ENCODE results near the gene CPPED1.

Gene CPPED1

GRCh38 chr16:12728469-12728868 lies 75.2 kb downstream of the CPPED1 start:
- no peak for DNase-seq (ENCODE audit: low read depth, low spot score)
- TF ChIP-seq EZH2 (IDR thresholded peaks at IDR 0.05) (no peak), POLR2AphosphoS5 (IDR thresholded peaks at IDR 0.05; ENCODE audit: borderline replicate concordance, low read depth, low read length) (no peak), FOXP2 (optimal IDR thresholded peaks at IDR 0.05; ENCODE audit: control extremely low read depth, extremely low read length, insufficient read depth) (no peak)
- Histone ChIP-seq H3K36me3 (ENCODE audit: insufficient read depth, low read length) (no peaks in the 10 kb centered on the region), H3K9me3 (ENCODE audit: low read depth, low read length) (no peaks in the 10 kb centered on the region), H3K4me3 (no peak overlapping the region), H3K27ac (no peak overlapping the region), H3K9ac (ENCODE audit: insufficient read length) (no peak overlapping the region)

GRCh38 chr16:12724226-12724625 lies 79.5 kb downstream of the CPPED1 start:
- H3K27ac ChIP-seq, result no peak overlapping the region
- TF ChIP-seq POLR2AphosphoS5 (IDR thresholded peaks at IDR 0.05; ENCODE audit: borderline replicate concordance, low read depth, low read length), result no peak
- TF ChIP-seq FOXP2 (optimal IDR thresholded peaks at IDR 0.05; ENCODE audit: control extremely low read depth, extremely low read length, insufficient read depth), result no peak
- TF ChIP-seq EZH2 (IDR thresholded peaks at IDR 0.05), result no peak
- no peak overlapping the region for H3K4me3 ChIP-seq
- no peaks in the 10 kb centered on the region for H3K9me3 ChIP-seq (ENCODE audit: low read depth, low read length)
- no peaks in the 10 kb centered on the region for H3K36me3 ChIP-seq (ENCODE audit: insufficient read depth, low read length)
- H3K9ac ChIP-seq (ENCODE audit: insufficient read length), result no peak overlapping the region
- DNase-seq (ENCODE audit: low read depth, low spot score), result no peak

GRCh38 chr16:12723681-12724080 lies 80.0 kb downstream of the CPPED1 start:
- no peak for TF ChIP-seq FOXP2 (optimal IDR thresholded peaks at IDR 0.05; ENCODE audit: control extremely low read depth, extremely low read length, insufficient read depth)
- no peak for TF ChIP-seq POLR2AphosphoS5 (IDR thresholded peaks at IDR 0.05; ENCODE audit: borderline replicate concordance, low read depth, low read length)
- no peak for TF ChIP-seq EZH2 (IDR thresholded peaks at IDR 0.05)
- DNase-seq (ENCODE audit: low read depth, low spot score), result no peak
- Histone ChIP-seq H3K4me3 (no peak overlapping the region), H3K9me3 (ENCODE audit: low read depth, low read length) (no peaks in the 10 kb centered on the region), H3K9ac (ENCODE audit: insufficient read length) (no peak overlapping the region), H3K27ac (no peak overlapping the region), H3K36me3 (ENCODE audit: insufficient read depth, low read length) (no peaks in the 10 kb centered on the region)

- TF ChIP-seq FOXP2 (optimal IDR thresholded peaks at IDR 0.05; ENCODE audit: control extremely low read depth, extremely low read length, insufficient read depth) (no peak), EZH2 (IDR thresholded peaks at IDR 0.05) (no peak), POLR2AphosphoS5 (IDR thresholded peaks at IDR 0.05; ENCODE audit: borderline replicate concordance, low read depth, low read length) (no peak)
- DNase-seq (ENCODE audit: low read depth, low spot score), result no peak
- no peaks in the 10 kb centered on the region for H3K36me3 ChIP-seq (ENCODE audit: insufficient read depth, low read length)
- no peaks in the 10 kb centered on the region for H3K9me3 ChIP-seq (ENCODE audit: low read depth, low read length)
- 0 out of 2 replicates have a peak overlapping the region, but pooled peaks have one; percentile 13 for H3K27ac ChIP-seq
- no peak overlapping the region for H3K4me3 ChIP-seq
- H3K9ac ChIP-seq (ENCODE audit: insufficient read length), result no peak overlapping the region
These were observed 81.8 kb downstream of the CPPED1 start for GRCh38 chr16:12721841-12722421.

- Histone ChIP-seq H3K9ac (ENCODE audit: insufficient read length) (no peak overlapping the region), H3K27ac (no peak overlapping the region), H3K9me3 (ENCODE audit: low read depth, low read length) (no peaks in the 10 kb centered on the region), H3K36me3 (ENCODE audit: insufficient read depth, low read length) (no peaks in the 10 kb centered on the region), H3K4me3 (no peak overlapping the region)
- DNase-seq (ENCODE audit: low read depth, low spot score), result no peak
- TF ChIP-seq FOXP2 (optimal IDR thresholded peaks at IDR 0.05; ENCODE audit: control extremely low read depth, extremely low read length, insufficient read depth), result no peak
- TF ChIP-seq EZH2 (IDR thresholded peaks at IDR 0.05), result no peak
- no peak for TF ChIP-seq POLR2AphosphoS5 (IDR thresholded peaks at IDR 0.05; ENCODE audit: borderline replicate concordance, low read depth, low read length)
These were observed 83.7 kb downstream of the CPPED1 start for GRCh38 chr16:12719972-12720371.

- no peak for TF ChIP-seq POLR2AphosphoS5 (IDR thresholded peaks at IDR 0.05; ENCODE audit: borderline replicate concordance, low read depth, low read length)
- TF ChIP-seq EZH2 (IDR thresholded peaks at IDR 0.05), result no peak
- no peak for TF ChIP-seq FOXP2 (optimal IDR thresholded peaks at IDR 0.05; ENCODE audit: control extremely low read depth, extremely low read length, insufficient read depth)
- DNase-seq (ENCODE audit: low read depth, low spot score), result no peak
- no peak overlapping the region for H3K4me3 ChIP-seq
- H3K9me3 ChIP-seq (ENCODE audit: low read depth, low read length), result no peaks in the 10 kb centered on the region
- H3K9ac ChIP-seq (ENCODE audit: insufficient read length), result no peak overlapping the region
- no peaks in the 10 kb centered on the region for H3K36me3 ChIP-seq (ENCODE audit: insufficient read depth, low read length)
- no peak overlapping the region for H3K27ac ChIP-seq
These were observed 87.0 kb downstream of the CPPED1 start for GRCh38 chr16:12716658-12717057.

- Histone ChIP-seq H3K9me3 (ENCODE audit: low read depth, low read length) (no peaks in the 10 kb centered on the region), H3K27ac (no peak overlapping the region), H3K4me3 (no peak overlapping the region)
These were observed 93.9 kb downstream of the CPPED1 start for GRCh38 chr16:12709807-12710206.

GRCh38 chr16:12708266-12708665 lies 95.4 kb downstream of the CPPED1 start:
- Histone ChIP-seq H3K4me3 (no peak overlapping the region), H3K27ac (no peak overlapping the region), H3K9ac (ENCODE audit: insufficient read length) (no peak overlapping the region), H3K36me3 (ENCODE audit: insufficient read depth, low read length) (no peaks in the 10 kb centered on the region), H3K9me3 (ENCODE audit: low read depth, low read length) (no peaks in the 10 kb centered on the region)
- TF ChIP-seq FOXP2 (optimal IDR thresholded peaks at IDR 0.05; ENCODE audit: control extremely low read depth, extremely low read length, insufficient read depth) (no peak), EZH2 (IDR thresholded peaks at IDR 0.05) (no peak), POLR2AphosphoS5 (IDR thresholded peaks at IDR 0.05; ENCODE audit: borderline replicate concordance, low read depth, low read length) (no peak)
- DNase-seq (ENCODE audit: low read depth, low spot score), result peak; percentile 1

More at GRCh38 chr16:12709807-12710206, 93.9 kb downstream of the CPPED1 start:
- H3K36me3 ChIP-seq (ENCODE audit: insufficient read depth, low read length), result no peaks in the 10 kb centered on the region
- TF ChIP-seq FOXP2 (optimal IDR thresholded peaks at IDR 0.05; ENCODE audit: control extremely low read depth, extremely low read length, insufficient read depth), result no peak
- no peak overlapping the region for H3K9ac ChIP-seq (ENCODE audit: insufficient read length)
- DNase-seq (ENCODE audit: low read depth, low spot score), result no peak

GRCh38 chr16:12706628-12707027 lies 97.1 kb downstream of the CPPED1 start:
- Histone ChIP-seq H3K36me3 (ENCODE audit: insufficient read depth, low read length) (no peaks in the 10 kb centered on the region), H3K9ac (ENCODE audit: insufficient read length) (no peak overlapping the region), H3K27ac (no peak overlapping the region), H3K4me3 (no peak overlapping the region), H3K9me3 (ENCODE audit: low read depth, low read length) (no peaks in the 10 kb centered on the region)
- TF ChIP-seq POLR2AphosphoS5 (IDR thresholded peaks at IDR 0.05; ENCODE audit: borderline replicate concordance, low read depth, low read length) (no peak), FOXP2 (optimal IDR thresholded peaks at IDR 0.05; ENCODE audit: control extremely low read depth, extremely low read length, insufficient read depth) (no peak), EZH2 (IDR thresholded peaks at IDR 0.05) (no peak)
- no peak for DNase-seq (ENCODE audit: low read depth, low spot score)
